ENCODE data around the gene KIF26A. TPM values are rescaled to one million over a fixed set of nuclear protein-coding genes. Genes with fewer than 3 reads are reported as not detected.

KIF26A gene
- total and polyA plus RNA-seq, 2 of the 13 experiments (the other 11 are each of a cell fraction or from before 2014, with no cell fraction given) = not detected

- FAIRE-seq (no peak), ATAC-seq (no peak), DNase-seq (ENCODE audit: low spot score) (no peak)
- Histone ChIP-seq H3K27ac (ENCODE audit: extremely low read length, insufficient read depth, low read length) (no peak overlapping the region), H3K9me3 (ENCODE audit: low read length) (no peaks in the 10 kb centered on the region), H3K4me1 (ENCODE audit: insufficient read depth, low read length) (no peaks in the 10 kb centered on the region), H3K9ac (ENCODE audit: insufficient read depth, low read depth, low read length) (no peak overlapping the region), H3K4me2 (ENCODE audit: low read depth, low read length) (no peak overlapping the region), H3K27me3 (ENCODE audit: control insufficient read depth in 1 of 2, insufficient read depth in 2 of 2, low read length in 2 of 2) (peaks cover 4 to 21% of the 10 kb centered on the region in 2 experiments), H3K36me3 (replicated peaks in 1 of 2; ENCODE audit: control insufficient read depth in 1 of 2, insufficient read depth in 2 of 2, low read length in 2 of 2) (no peaks in the 10 kb centered on the region), H3K79me2 (ENCODE audit: insufficient read depth, low read length) (no peaks in the 10 kb centered on the region), H4K20me1 (ENCODE audit: insufficient read depth, low read length) (no peaks in the 10 kb centered on the region), H3K4me3 (replicated peaks in 1 of 3; ENCODE audit: insufficient read depth in 1 of 3, low read depth in 2 of 3, low read length in 3 of 3) (no peak overlapping the region), H2AFZ (ENCODE audit: low read length) (no peak overlapping the region)
- POLR2A ChIA-PET = no interaction called here
- in situ Hi-C loops (cut with HindIII; ENCODE audit: extremely low pct_ligation_motif_present, low pct_unique_long_range_greater_than_20kb) = no loop called here
- no TSS peak for BruUV-seq (replicated peaks)
- CTCF ChIA-PET (ENCODE audit: low intra/inter-chr PET ratio, low total read pairs) = no interaction called here
- intact Hi-C loops (cut with micrococcal nuclease; ENCODE audit: unreplicated experiment) = no loop called here
- no peak for TF ChIP-seq ZNF740 (CRISPR knock-in tag; IDR thresholded peaks at IDR 0.05)
- 0% methylated on average over 2 of the region's 3 CpGs for WGBS (ENCODE audit: low lambda C conversion rate)
Observed at GRCh38 chr14:104119119-104119487, 19.3 kb upstream of the KIF26A start.

- H3K36me3 ChIP-seq (replicated peaks in 1 of 2; ENCODE audit: control insufficient read depth in 1 of 2, insufficient read depth in 2 of 2, low read length in 2 of 2) = no peaks in the 10 kb centered on the region
- no peaks in the 10 kb centered on the region for H3K79me2 ChIP-seq (ENCODE audit: insufficient read depth, low read length)
- no TSS peak for BruUV-seq (replicated peaks)
- no peak overlapping the region for H3K9ac ChIP-seq (ENCODE audit: insufficient read depth, low read depth, low read length)
- H3K27ac ChIP-seq (ENCODE audit: extremely low read length, insufficient read depth, low read length) = no peak overlapping the region
- H4K20me1 ChIP-seq (ENCODE audit: insufficient read depth, low read length) = no peaks in the 10 kb centered on the region
- H3K4me1 ChIP-seq (ENCODE audit: insufficient read depth, low read length) = no peaks in the 10 kb centered on the region
- in situ Hi-C loops (cut with HindIII; ENCODE audit: extremely low pct_ligation_motif_present, low pct_unique_long_range_greater_than_20kb) = no loop called here
- H3K9me3 ChIP-seq (ENCODE audit: low read length) = no peaks in the 10 kb centered on the region
- DNase-seq (ENCODE audit: low spot score) = no peak
- ATAC-seq = no peak
- ChIA-PET POLR2A (no interaction called here), CTCF (ENCODE audit: low intra/inter-chr PET ratio, low total read pairs) (no interaction called here)
- peaks cover 4 to 17% of the 10 kb centered on the region in 2 experiments for H3K27me3 ChIP-seq (ENCODE audit: control insufficient read depth in 1 of 2, insufficient read depth in 2 of 2, low read length in 2 of 2)
- no peak overlapping the region for H2AFZ ChIP-seq (ENCODE audit: low read length)
- FAIRE-seq = no peak
- WGBS (ENCODE audit: low lambda C conversion rate) = 3% methylated on average over 8 of the region's 18 CpGs
- TF ChIP-seq MNT (IDR thresholded peaks at IDR 0.05) (peak; percentile 60), TCF7L2 (IDR thresholded peaks at IDR 0.05; ENCODE audit: low read depth, low read length) (no peak)
- no peak overlapping the region for H3K4me3 ChIP-seq (replicated peaks in 1 of 3; ENCODE audit: insufficient read depth in 1 of 3, low read depth in 2 of 3, low read length in 3 of 3)
- no peak overlapping the region for H3K4me2 ChIP-seq (ENCODE audit: low read depth, low read length)
- intact Hi-C loops (cut with micrococcal nuclease; ENCODE audit: unreplicated experiment) = no loop called here
Observed at GRCh38 chr14:104119488-104120251, 18.7 kb upstream of the KIF26A start.

Measured in HepG2 (cell line).